GM23338 (cell line): ENCODE measurements around the gene SASH3. TPM values are rescaled to one million over a fixed set of nuclear protein-coding genes. Genes with fewer than 3 reads are reported as not detected.

Experiments
- ATAC-seq: fragments of 200-7000 bp; cut with Tn5 transposase; 3 replicates; pipeline ENCODE4 v1.9.1; 2020
- DNase-seq: peaks from one replicate; pipeline ENCODE4 v3.0.0-alpha.2; 2015; ENCODE audit warnings: low spot score
- H2AFZ ChIP-seq: fragments of 200-600 bp; sonication (generic); 2 replicates; pipeline ENCODE4 v1.8.0; 2016; ENCODE audit warnings: antibody characterized with exemption, mild to moderate bottlenecking, moderate library complexity
- H3F3A ChIP-seq: fragments of 200-600 bp; sonication (generic); replicated peaks from 2 replicates; pipeline ENCODE4 v1.8.0; 2017; ENCODE audit warnings: antibody characterized with exemption, mixed run types, low read depth
- H3K27ac ChIP-seq: fragments of 200-600 bp; sonication (generic); 2 replicates; pipeline ENCODE4 v1.6.1; 2016; ENCODE audit warnings: low read depth
- H3K27me3 ChIP-seq: fragments of 200-600 bp; sonication (generic); 2 replicates; pipeline ENCODE4 v1.8.0; 2016; ENCODE audit warnings: mild to moderate bottlenecking, mixed run types, moderate library complexity; ENCODE audit not compliant: insufficient read depth
- H3K36me3 ChIP-seq: fragments of 200-600 bp; sonication (generic); 2 replicates; pipeline ENCODE4 v1.8.0; 2016; ENCODE audit warnings: mild to moderate bottlenecking; ENCODE audit not compliant: insufficient read depth
- H3K4me1 ChIP-seq: fragments of 200-600 bp; sonication (generic); 2 replicates; pipeline ENCODE4 v1.8.0; 2016; ENCODE audit warnings: mild to moderate bottlenecking, moderate library complexity; ENCODE audit not compliant: insufficient read depth
- H3K4me2 ChIP-seq: fragments of 200-600 bp; sonication (generic); 2 replicates; pipeline ENCODE4 v1.7.1; 2017; ENCODE audit warnings: mixed run types
- H3K4me3 ChIP-seq: fragments of 200-600 bp; sonication (generic); 2 replicates; pipeline ENCODE4 v1.6.1; 2016; ENCODE audit warnings: mixed run types
- H3K79me2 ChIP-seq: fragments of 200-600 bp; sonication (generic); replicated peaks from 2 replicates; pipeline ENCODE4 v1.8.0; 2017; ENCODE audit warnings: mild to moderate bottlenecking; ENCODE audit not compliant: insufficient read depth
- H3K9me2 ChIP-seq: fragments of 200-600 bp; sonication (generic); 2 replicates; pipeline ENCODE4 v1.8.0; 2017; ENCODE audit not compliant: insufficient read depth
- H4K20me1 ChIP-seq: fragments of 200-600 bp; sonication (generic); replicated peaks from 2 replicates; pipeline ENCODE4 v1.8.0; 2017; ENCODE audit warnings: mild to moderate bottlenecking; ENCODE audit not compliant: insufficient read depth
- H3K27ac Mint-ChIP-seq: 2 replicates; pipeline ENCODE4 v1.8.0; 2020; ENCODE audit warnings: inconsistent platforms, mild to moderate bottlenecking, moderate library complexity, mixed read lengths
- H3K27me3 Mint-ChIP-seq: 3 replicates; pipeline ENCODE4 v1.8.0; 2022; ENCODE audit warnings: low read depth, mild to moderate bottlenecking, moderate library complexity, mixed read lengths, inconsistent platforms; ENCODE audit not compliant: insufficient read depth, poor library complexity
- H3K36me3 Mint-ChIP-seq: 3 replicates; pipeline ENCODE4 v1.8.0; 2021; ENCODE audit warnings: low read depth, mild to moderate bottlenecking, inconsistent platforms, moderate library complexity, mixed read lengths
- H3K4me1 Mint-ChIP-seq: 3 replicates; pipeline ENCODE4 v1.8.0; 2020; ENCODE audit warnings: mild to moderate bottlenecking, inconsistent platforms, mixed read lengths
- H3K4me3 Mint-ChIP-seq: 3 replicates; pipeline ENCODE4 v1.8.0; 2021; ENCODE audit warnings: moderate library complexity, mild to moderate bottlenecking, inconsistent platforms, mixed read lengths
- H3K9me3 Mint-ChIP-seq: 3 replicates; pipeline ENCODE4 v1.8.0; 2020; ENCODE audit warnings: moderate library complexity, mild to moderate bottlenecking, inconsistent platforms, mixed read lengths
- CREB1 ChIP-seq: fragments of 250-450 bp; sonication (Bioruptor Pico); IDR thresholded peaks from 2 replicates; pipeline ENCODE4 v1.5.0; 2020; ENCODE audit warnings: low read depth, mild to moderate bottlenecking, moderate library complexity
- CTCF ChIP-seq, 2 experiments: fragments of 200-600 bp in 1 of 2; sonication (generic) in 1 of 2; conservative IDR thresholded peaks; 2 replicates each; pipeline versions ENCODE4 v1.5.1 to v1.6.1; 2016 to 2017; ENCODE audit warnings: antibody characterized with exemption in 2 of 2, low read depth in 2 of 2, mild to moderate bottlenecking in 2 of 2, moderate library complexity in 1 of 2
- ETS1 ChIP-seq: IDR thresholded peaks from 2 replicates; pipeline ENCODE4 v1.6.1; 2016; ENCODE audit warnings: antibody characterized with exemption
- EZH2 ChIP-seq: fragments of 200-600 bp; sonication (generic); IDR thresholded peaks from one replicate; pipeline ENCODE4 v1.8.0; 2017; ENCODE audit warnings: antibody characterized with exemption, mild to moderate bottlenecking, low read depth; ENCODE audit not compliant: unreplicated experiment
- EZH2phosphoT487 ChIP-seq: fragments of 200-600 bp; sonication (generic); IDR thresholded peaks from one replicate; pipeline ENCODE4 v1.8.1; 2018; ENCODE audit warnings: antibody characterized with exemption; ENCODE audit not compliant: unreplicated experiment
- JUNB ChIP-seq: IDR thresholded peaks from one replicate; pipeline ENCODE4 v1.6.1; 2016; ENCODE audit warnings: antibody characterized with exemption; ENCODE audit not compliant: unreplicated experiment
- NANOG ChIP-seq: IDR thresholded peaks from 2 replicates; pipeline ENCODE4 v1.6.1; 2016; ENCODE audit warnings: antibody characterized with exemption, borderline replicate concordance
- POLR2AphosphoS5 ChIP-seq: IDR thresholded peaks from 2 replicates; pipeline ENCODE4 v1.6.1; 2016; ENCODE audit warnings: antibody characterized with exemption, low read depth
- REST ChIP-seq: IDR thresholded peaks from one replicate; pipeline ENCODE4 v1.6.1; 2018; ENCODE audit warnings: antibody characterized with exemption; ENCODE audit not compliant: unreplicated experiment
- STAT1 ChIP-seq: IDR thresholded peaks from one replicate; pipeline ENCODE4 v1.6.1; 2016; ENCODE audit warnings: antibody characterized with exemption; ENCODE audit not compliant: unreplicated experiment
- ZNF114 ChIP-seq: fragments of 250-450 bp; sonication (Bioruptor Pico); IDR thresholded peaks from 2 replicates; pipeline ENCODE4 v1.5.0; 2020; ENCODE audit warnings: mild to moderate bottlenecking, moderate library complexity
- ZNF331 ChIP-seq: fragments of 250-450 bp; sonication (Bioruptor Pico); IDR thresholded peaks from 2 replicates; pipeline ENCODE4 v1.5.0; 2020; ENCODE audit warnings: low read depth, mild to moderate bottlenecking, moderate library complexity
- ZNF462 ChIP-seq: fragments of 250-450 bp; sonication (Bioruptor Pico); IDR thresholded peaks from 2 replicates; pipeline ENCODE4 v1.5.0; 2020; ENCODE audit warnings: mild to moderate bottlenecking, moderate library complexity
- polyA plus RNA-seq: library from polyadenylated mRNA; unstranded; fragments of >200 nt; fragmentation: Nextera tagmentation; extraction: Ambion mirVana; gene quantifications from 2 replicates; pipeline ENCODE4 v1.2.1, GENCODE V29; 2016
- total RNA-seq: library from RNA; depleted of rRNA; stranded (reverse); fragments of >200 nt; shearing (Covaris generic); gene quantifications from 2 replicates; pipeline ENCODE4 v1.2.3, GENCODE V29; 2014

SASH3 gene
- total and polyA plus RNA-seq, 2 experiments from 2014 or later: 0.18 TPM; not detected in 1

- no peaks in the 10 kb centered on the region for H3F3A ChIP-seq
- H3K4me3 ChIP-seq: no peak overlapping the region
- peaks cover 8% of the 10 kb centered on the region; the same call in 1 of the 2 replicates for H3K4me1 ChIP-seq
- no peaks in the 10 kb centered on the region; the same call in 2 of the 3 replicates for H3K9me3 Mint-ChIP-seq
- no peaks in the 10 kb centered on the region for H3K79me2 ChIP-seq
- no peak for TF ChIP-seq EZH2phosphoT487
- TF ChIP-seq ZNF114 (CRISPR knock-in tag): no peak
- no peak for TF ChIP-seq EZH2
- TF ChIP-seq POLR2AphosphoS5: no peak
- TF ChIP-seq ZNF331 (CRISPR knock-in tag): no peak
- no peak for TF ChIP-seq REST
- TF ChIP-seq STAT1: no peak
- TF ChIP-seq CREB1: no peak
- no peak for TF ChIP-seq CTCF (conservative IDR thresholded peaks at IDR 0.05; ENCODE audit: low read depth in 2 of 2)
- TF ChIP-seq ETS1: no peak
- no peak for TF ChIP-seq NANOG
- TF ChIP-seq JUNB: no peak
- no peak for TF ChIP-seq ZNF462 (CRISPR knock-in tag)
- no peaks in the 10 kb centered on the region for H3K27me3 ChIP-seq
- H3K27ac Mint-ChIP-seq: no peak overlapping the region
- H3K36me3 Mint-ChIP-seq: no peaks in the 10 kb centered on the region
- H3K27me3 Mint-ChIP-seq: peaks cover 6% of the 10 kb centered on the region
- no peak overlapping the region for H3K4me3 Mint-ChIP-seq
- H3K4me1 Mint-ChIP-seq: peaks cover 22% of the 10 kb centered on the region
- no peaks in the 10 kb centered on the region for H3K9me2 ChIP-seq
- ATAC-seq (no peak), DNase-seq (no peak)
- no peak overlapping the region for H3K27ac ChIP-seq
- no peaks in the 10 kb centered on the region for H4K20me1 ChIP-seq
- no peaks in the 10 kb centered on the region for H3K36me3 ChIP-seq
- H2AFZ ChIP-seq: no peak overlapping the region
- no peak overlapping the region for H3K4me2 ChIP-seq
Observed at GRCh38 chrX:129744861-129745321, 34.9 kb upstream of the SASH3 start.
